ENCODE measurements around the gene ULK3.
A peak's percentile ranks its signal among the peaks of the same experiment; 100 is the strongest.

ULK3 gene

GRCh38 chr15:74800559-74801094 is 42.3 kb downstream of the ULK3 start:
- FAIRE-seq (no peak), DNase-seq (ENCODE audit: insufficient read length, low spot score) (no peak)

GRCh38 chr15:74799856-74800558 is 42.9 kb downstream of the ULK3 start:
- FAIRE-seq (peak; percentile 84), DNase-seq (ENCODE audit: insufficient read length, low spot score) (peak; percentile 86)

DNA sequence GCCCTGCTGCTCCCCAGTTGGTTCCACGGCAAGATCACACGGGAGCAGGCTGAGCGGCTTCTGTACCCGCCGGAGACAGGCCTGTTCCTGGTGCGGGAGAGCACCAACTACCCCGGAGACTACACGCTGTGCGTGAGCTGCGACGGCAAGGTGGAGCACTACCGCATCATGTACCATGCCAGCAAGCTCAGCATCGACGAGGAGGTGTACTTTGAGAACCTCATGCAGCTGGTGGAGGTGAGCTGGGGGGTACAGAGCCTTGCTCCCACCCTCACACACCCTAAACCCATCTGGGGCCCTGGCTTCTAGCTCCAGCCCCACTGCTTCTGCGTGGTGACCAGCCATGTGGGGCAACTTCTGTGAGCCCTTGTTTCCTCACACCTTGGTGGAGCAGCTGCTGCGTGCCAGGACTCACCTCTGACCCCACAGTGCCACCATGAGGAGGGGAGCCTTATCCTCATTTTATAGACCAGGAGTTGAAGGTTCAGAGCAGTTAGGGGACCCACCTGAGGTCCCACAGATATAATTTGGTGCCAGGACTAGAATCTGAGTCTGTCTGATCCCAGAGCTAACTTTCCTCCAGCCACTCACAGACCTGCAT is 43.6 kb downstream of the ULK3 start:
- FAIRE-seq (no peak), DNase-seq (ENCODE audit: insufficient read length, low spot score) (no peak)

DNA sequence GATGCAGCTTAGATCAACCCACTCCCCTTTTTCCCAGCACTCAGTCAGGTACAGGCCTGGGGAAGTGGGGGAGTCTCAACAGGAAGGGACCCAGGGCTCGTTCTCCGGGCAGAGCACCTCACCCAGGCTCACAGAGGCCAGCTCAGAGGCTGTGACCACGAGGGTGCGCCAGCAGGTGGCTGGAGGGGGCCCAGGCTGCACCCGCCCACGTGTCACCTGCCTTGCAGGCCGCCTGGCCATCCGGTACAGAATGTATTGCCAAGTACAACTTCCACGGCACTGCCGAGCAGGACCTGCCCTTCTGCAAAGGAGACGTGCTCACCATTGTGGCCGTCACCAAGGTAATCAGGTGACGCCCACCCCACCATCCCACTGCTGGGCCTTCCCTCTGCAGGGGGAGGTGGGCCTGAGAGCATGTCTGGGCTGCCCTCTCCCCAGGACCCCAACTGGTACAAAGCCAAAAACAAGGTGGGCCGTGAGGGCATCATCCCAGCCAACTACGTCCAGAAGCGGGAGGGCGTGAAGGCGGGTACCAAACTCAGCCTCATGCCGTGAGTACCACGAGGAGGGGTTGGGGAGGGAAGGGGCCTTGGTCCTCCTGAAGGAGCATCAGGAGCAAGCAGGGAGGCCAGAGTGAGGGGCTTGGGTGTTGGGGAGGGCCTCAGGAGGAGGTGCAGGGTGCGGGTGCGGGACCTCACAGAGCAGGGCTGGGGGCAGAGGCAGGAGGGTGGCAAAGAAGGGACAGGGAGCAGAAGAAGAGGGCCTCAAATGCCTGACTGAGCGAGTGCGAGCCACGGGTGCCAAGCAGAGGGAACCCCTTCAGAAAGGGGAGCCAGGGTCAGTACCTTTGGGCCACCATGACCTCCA is 44.3 kb downstream of the ULK3 start:
- DNase-seq (ENCODE audit: insufficient read length, low spot score) (no peak), FAIRE-seq (no peak)

DNA sequence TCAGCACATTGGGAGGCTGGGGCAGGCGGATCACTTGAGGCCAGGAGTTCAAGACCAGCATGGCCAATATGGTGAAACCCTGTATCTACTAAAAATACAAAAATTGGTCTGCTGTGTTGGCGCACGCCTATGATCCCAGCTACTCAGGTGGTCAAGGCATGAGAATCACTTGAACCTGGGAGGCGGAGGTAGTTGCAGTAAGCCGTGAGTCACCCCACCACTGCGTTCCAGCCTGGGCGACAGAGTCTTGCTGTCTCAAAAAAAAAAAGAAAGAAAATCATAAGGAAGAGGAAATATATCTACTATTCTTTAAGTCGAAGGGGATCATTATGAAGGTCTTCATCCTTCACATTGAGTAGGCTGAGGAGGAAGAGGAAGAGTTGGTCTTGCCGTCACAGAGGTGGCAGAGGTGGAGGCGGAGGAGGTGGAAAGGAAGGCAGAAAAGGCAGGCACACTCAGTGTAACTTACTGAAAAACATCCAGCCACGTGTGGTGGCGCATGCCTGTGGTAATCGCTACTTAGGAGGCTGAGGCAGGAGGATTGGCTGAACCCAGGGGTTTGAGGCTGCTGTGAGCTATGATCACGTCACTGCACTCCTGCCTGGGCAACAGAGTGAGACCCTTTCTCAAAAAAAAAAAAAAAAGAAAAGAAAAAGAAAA is 46.9 kb downstream of the ULK3 start:
- no peak for DNase-seq (ENCODE audit: insufficient read length, low spot score)
- FAIRE-seq: no peak

- DNase-seq (ENCODE audit: insufficient read length, low spot score) (no peak), FAIRE-seq (no peak)
Observed at GRCh38 chr15:74794970-74795349, 48.0 kb downstream of the ULK3 start.

DNA sequence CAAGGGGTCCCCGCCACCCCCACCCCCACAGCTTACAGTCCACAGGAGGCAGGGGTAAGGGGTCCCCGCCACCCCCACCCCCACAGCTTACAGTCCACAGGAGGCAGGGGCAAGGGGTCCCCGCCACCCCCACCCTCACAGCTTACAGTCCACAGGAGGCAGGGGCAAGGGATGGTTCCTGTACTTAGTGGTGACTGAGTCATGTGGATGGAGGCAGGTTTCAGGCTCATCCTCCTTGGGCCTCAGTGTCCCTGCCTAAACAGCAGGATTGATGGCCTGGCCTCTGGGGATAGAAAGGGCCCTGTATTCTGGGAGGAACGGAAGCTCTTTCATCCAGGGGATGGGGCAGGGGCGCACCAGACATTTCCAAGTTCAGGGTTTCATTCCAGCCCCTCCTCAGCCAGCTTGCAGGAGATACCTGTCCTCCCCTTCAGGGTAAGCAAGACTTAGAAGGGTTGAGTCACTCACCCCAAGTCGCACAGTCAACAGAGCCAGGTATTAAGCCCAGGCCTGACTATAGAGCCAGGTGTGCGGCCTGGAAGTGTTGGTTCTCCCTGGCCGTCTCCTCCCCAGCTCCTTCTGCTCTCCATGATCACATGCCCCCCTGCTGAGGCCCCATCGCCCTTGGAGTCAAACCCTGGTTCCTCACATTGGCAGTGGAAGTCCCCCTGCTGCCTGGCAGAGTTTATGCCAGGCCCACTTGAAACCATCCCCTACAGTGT is 48.5 kb downstream of the ULK3 start:
- no peak for FAIRE-seq
- DNase-seq (ENCODE audit: insufficient read length, low spot score): no peak

DNA sequence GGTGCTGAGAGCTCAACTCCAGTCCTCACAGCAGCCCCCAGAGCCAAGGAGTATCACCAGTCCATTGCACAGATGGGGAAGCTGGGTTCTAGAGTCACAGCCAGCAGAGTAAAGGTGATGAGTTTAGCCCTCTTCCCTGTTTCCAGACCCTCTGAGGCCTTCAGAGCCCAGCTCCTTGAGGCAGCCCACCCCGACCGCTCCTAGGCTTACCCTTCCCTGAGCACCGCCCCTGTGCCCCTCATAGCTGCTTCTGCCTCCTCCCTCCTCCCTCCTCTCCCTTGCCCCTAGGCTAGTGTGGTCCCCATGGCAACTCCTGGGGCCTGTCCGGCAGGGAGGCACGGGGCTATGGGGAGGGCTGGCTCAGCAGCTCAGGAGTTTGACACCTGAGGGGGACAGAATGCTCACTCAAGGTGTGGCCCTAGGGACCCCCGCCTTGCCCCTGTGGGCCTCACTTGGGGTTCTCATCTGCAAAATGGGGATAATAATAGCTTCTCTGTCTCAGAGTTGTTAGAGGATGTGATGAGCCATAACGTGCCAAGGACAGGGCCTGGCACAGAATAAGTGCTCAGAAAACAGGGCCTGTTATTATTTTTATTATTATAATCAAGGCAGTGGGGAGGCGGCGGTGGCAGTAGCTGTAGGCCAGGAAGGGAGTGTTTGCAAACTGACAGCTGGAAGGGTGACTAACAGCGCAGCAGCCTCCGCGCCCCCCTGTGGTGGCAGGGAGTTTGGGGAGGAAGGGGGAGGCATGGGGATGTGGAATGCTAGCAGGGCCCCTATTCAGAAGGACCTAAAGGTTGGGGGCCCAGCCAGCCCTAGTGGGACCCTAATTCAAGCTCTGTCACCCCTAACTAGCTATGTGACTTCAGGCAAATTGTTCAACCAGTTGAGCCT is 49.6 kb downstream of the ULK3 start:
- FAIRE-seq: no peak
- DNase-seq (ENCODE audit: insufficient read length, low spot score): no peak

- FAIRE-seq (no peak), DNase-seq (ENCODE audit: insufficient read length, low spot score) (no peak)
Observed at GRCh38 chr15:74792227-74793016, 50.5 kb downstream of the ULK3 start.

GRCh38 chr15:74791667-74792066 is 51.3 kb downstream of the ULK3 start:
- DNase-seq (ENCODE audit: insufficient read length, low spot score): no peak
- FAIRE-seq: no peak

DNA sequence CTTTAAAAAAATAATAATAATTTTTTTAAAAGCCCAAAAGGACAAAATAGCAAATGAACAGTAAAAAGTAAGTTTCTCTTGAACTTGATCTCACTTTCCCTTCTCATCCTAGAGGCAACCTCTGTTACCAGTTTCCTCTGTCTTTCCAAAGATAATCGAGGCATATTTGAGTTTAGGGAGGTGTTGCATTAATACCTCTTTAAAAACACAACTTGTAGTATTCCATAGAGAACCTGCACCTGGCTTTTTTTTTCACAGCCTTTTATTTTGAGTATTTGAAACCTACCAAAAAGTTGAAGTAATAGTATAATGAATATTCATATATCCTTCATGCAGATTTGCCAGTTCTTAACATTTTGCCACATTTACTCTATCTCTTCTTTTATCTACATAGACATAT is 51.9 kb downstream of the ULK3 start:
- FAIRE-seq: no peak
- no peak for DNase-seq (ENCODE audit: insufficient read length, low spot score)

DNA sequence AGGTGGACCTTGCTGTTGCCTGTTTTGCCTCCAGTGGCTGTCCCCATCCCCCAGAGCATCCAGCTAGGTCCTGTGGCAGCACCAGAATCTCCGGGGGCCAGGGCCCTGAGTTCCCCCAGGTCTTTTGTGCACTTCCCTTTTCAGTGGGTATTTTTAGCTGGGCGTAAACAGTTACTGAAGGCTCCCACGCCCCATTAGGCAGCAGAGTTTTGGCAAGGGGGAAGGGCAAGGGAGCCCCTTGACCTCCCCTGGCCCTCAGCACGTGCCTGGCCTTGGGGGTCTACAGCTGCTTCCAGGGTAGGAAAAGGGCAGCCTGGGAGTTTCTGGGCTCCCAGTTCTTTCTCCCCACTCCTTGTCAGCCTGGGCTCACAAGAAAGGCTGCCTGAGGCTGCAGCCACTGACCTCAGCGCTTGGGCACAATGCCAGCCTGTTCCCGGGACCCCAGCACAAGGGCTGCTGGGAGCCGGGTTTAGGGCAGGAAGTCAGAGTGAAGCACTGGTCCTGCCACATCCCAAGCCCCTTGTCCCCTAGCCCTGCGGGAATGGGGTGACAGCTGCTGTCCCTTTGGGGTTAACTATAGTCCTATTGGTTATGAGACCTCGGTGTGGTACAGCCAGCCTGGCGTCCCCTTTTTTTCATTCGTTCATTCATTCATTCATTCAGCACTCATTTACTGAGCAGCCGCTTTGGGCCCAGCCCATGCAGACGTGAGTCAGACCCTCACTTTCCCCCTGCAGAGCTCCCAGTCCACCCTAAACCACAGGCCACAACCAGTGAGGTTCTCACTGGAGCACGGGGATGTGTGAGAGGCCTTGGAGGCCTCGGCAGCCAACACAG is 52.7 kb downstream of the ULK3 start:
- FAIRE-seq (no peak), DNase-seq (ENCODE audit: insufficient read length, low spot score) (peak; percentile 54)

DNA sequence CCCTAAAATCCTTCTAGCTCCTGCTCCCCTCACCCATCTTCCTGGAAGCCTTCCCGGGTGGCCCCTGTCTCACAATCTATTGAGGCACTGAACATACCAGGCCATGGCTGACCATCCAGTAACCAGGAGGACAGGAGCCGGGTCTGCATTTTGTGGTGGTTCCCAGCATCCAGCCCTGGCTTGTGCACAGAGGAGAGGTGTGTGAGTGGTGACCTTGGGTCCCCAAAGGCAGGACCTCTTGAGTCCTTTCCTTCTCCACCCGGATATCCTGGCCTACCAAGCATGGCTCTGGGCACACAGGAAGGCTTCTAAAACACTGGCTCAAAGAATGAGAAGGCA is 53.2 kb downstream of the ULK3 start:
- DNase-seq (ENCODE audit: insufficient read length, low spot score) (no peak), FAIRE-seq (no peak)

GRCh38 chr15:74789171-74789631 is 53.8 kb downstream of the ULK3 start:
- DNase-seq (ENCODE audit: insufficient read length, low spot score) (no peak), FAIRE-seq (no peak)

GRCh38 chr15:74788683-74789151 is 54.2 kb downstream of the ULK3 start:
- FAIRE-seq: no peak
- no peak for DNase-seq (ENCODE audit: insufficient read length, low spot score)

GRCh38 chr15:74788042-74788682 is 54.8 kb downstream of the ULK3 start:
- DNase-seq (ENCODE audit: insufficient read length, low spot score) (no peak), FAIRE-seq (no peak)
